Activated B cell treated with CpG ODN at 0.5 μM for 24 hours (primary cell): ENCODE measurements around the gene LRGUK. TPM values are rescaled to one million over a fixed set of nuclear protein-coding genes. Genes with fewer than 3 reads are reported as not detected.

Experiments
- ATAC-seq: fragments of 200-7000 bp; cut with Tn5 transposase; one replicate; pipeline ENCODE4 v1.10.0; 2021; ENCODE audit warnings: low read depth, mild to moderate bottlenecking, moderate library complexity
- CTCF ChIA-PET: fragments of 350-600 bp; sonication (Branson Sonifier 250); formaldehyde crosslinking; loops from one replicate; lab custom pipeline; 2021; ENCODE audit warnings: antibody characterized with exemption; lab: Charles Lee
- POLR2A ChIA-PET: fragments of 350-600 bp; sonication (Branson Sonifier 250); formaldehyde crosslinking; loops from one replicate; lab custom pipeline; 2021; ENCODE audit warnings: antibody characterized with exemption; lab: Charles Lee
- DNase-seq: peaks from one replicate; pipeline ENCODE4 v3.0.0; 2022
- H3K27ac Mint-ChIP-seq: one replicate; pipeline ENCODE4 v1.8.0; 2020; ENCODE audit warnings: mixed read lengths
- H3K27me3 Mint-ChIP-seq: one replicate; pipeline ENCODE4 v1.8.0; 2021; ENCODE audit warnings: mixed read lengths
- H3K36me3 Mint-ChIP-seq: one replicate; pipeline ENCODE4 v1.8.0; 2021; ENCODE audit warnings: low read depth, mixed read lengths
- H3K4me1 Mint-ChIP-seq: one replicate; pipeline ENCODE4 v1.8.0; 2021; ENCODE audit warnings: mixed read lengths
- H3K4me3 Mint-ChIP-seq: one replicate; pipeline ENCODE4 v1.8.0; 2020; ENCODE audit warnings: mild to moderate bottlenecking, mixed read lengths
- H3K9me3 Mint-ChIP-seq: one replicate; pipeline ENCODE4 v1.8.0; 2020; ENCODE audit warnings: mixed read lengths
- intact Hi-C: fragments of 100-400 bp; cut with micrococcal nuclease; formaldehyde crosslinking; loops from one replicate; pipeline ENCODE4 v1.15.1; 2024
- total RNA-seq: library from RNA; stranded (reverse); gene quantifications from 2 replicates; pipeline ENCODE4 v1.2.3, GENCODE V29; 2022
- TF ChIP-seq, protein P1 (sequence below): fragments of 200-600 bp; IDR thresholded peaks from one replicate; pipeline ENCODE4 v1.8.0; 2022; ENCODE audit warnings: antibody characterized with exemption, mild to moderate bottlenecking

Gene LRGUK
- total RNA-seq, 1 donor from 2014 or later, result 1.0 TPM

DNA sequence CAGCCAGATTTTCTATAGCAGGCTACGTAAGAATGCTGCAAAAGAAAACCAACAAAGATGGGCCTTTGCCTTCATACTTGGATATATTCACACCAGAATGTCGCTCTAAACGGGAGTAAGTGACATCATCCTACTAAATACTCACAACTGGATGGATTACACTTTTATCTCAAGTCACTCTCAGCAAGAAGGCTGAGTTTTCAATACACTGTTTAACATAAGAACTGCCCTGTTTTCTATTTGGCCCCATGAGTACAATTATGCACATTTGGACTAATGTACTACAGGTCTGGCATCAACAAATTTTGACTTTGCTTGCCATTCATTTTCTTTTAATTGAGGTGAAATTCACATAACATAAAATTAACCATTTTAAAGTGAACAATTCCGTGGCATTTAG is 181.4 kb downstream of the LRGUK start:
- H3K27ac Mint-ChIP-seq, result no peak overlapping the region
- intact Hi-C loops, result no loop called here
- no peaks in the 10 kb centered on the region for H3K4me1 Mint-ChIP-seq
- H3K36me3 Mint-ChIP-seq, result peaks cover 29% of the 10 kb centered on the region
- TF ChIP-seq, protein P1, sequence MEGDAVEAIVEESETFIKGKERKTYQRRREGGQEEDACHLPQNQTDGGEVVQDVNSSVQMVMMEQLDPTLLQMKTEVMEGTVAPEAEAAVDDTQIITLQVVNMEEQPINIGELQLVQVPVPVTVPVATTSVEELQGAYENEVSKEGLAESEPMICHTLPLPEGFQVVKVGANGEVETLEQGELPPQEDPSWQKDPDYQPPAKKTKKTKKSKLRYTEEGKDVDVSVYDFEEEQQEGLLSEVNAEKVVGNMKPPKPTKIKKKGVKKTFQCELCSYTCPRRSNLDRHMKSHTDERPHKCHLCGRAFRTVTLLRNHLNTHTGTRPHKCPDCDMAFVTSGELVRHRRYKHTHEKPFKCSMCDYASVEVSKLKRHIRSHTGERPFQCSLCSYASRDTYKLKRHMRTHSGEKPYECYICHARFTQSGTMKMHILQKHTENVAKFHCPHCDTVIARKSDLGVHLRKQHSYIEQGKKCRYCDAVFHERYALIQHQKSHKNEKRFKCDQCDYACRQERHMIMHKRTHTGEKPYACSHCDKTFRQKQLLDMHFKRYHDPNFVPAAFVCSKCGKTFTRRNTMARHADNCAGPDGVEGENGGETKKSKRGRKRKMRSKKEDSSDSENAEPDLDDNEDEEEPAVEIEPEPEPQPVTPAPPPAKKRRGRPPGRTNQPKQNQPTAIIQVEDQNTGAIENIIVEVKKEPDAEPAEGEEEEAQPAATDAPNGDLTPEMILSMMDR, result no peak
- no peaks in the 10 kb centered on the region for H3K9me3 Mint-ChIP-seq
- POLR2A ChIA-PET, result no interaction called here
- ATAC-seq, result no peak
- H3K27me3 Mint-ChIP-seq, result no peaks in the 10 kb centered on the region
- H3K4me3 Mint-ChIP-seq, result no peak overlapping the region
- DNase-seq, result no peak
- CTCF ChIA-PET, result no interaction called here

DNA sequence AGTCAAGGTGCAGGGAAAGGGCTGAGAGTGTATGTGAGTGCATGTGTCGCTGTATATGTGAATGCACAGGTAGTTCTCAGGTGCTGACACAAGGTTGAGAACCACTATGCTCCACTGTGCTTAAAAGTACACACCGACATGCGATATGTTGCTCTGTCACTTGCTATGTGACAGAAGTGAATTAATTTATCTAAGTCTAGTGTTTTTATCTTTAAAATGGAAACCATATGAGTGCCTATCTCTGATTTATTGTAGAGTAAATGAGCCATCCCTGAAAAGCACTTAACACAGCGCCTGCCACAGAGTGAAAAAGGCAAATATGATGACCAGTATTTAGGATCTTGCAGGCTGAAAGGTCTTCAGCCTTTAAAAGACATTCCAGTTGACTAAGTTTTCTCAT is 184.7 kb downstream of the LRGUK start:
- Mint-ChIP-seq H3K4me3 (no peak overlapping the region), H3K36me3 (peaks cover 9% of the 10 kb centered on the region), H3K27me3 (no peaks in the 10 kb centered on the region), H3K27ac (no peak overlapping the region), H3K4me1 (peaks cover 6% of the 10 kb centered on the region), H3K9me3 (no peaks in the 10 kb centered on the region)
- CTCF ChIA-PET, result interaction anchor here (0.5 kb wide), 1 partner anchor 11 kb away, joined by 3 read pairs; no protein-coding TSS in a partner anchor
- ATAC-seq (no peak), DNase-seq (no peak)
- TF ChIP-seq, protein P1, result no peak
- POLR2A ChIA-PET, result no interaction called here
- intact Hi-C loops, result no loop called here

DNA sequence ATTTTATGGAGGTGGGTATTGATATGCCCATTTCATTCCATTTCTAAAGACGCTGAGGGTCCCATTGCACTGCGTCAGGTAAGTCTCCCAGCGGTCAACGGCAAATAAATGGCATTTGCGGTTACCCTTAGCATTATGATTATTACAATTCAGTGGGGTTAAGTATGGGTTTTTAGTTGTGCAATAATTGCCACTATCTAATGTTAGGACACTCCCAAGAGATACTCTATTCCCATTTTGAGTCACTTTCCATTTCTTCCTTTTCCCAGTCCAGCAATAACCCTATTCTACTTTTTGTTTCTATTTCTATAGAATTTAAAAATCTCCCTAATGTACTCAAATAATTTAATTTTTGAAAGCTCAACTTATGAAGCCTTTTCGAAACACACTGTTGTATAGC is 185.6 kb downstream of the LRGUK start:
- intact Hi-C loops, result no loop called here
- no peak for ATAC-seq

DNA sequence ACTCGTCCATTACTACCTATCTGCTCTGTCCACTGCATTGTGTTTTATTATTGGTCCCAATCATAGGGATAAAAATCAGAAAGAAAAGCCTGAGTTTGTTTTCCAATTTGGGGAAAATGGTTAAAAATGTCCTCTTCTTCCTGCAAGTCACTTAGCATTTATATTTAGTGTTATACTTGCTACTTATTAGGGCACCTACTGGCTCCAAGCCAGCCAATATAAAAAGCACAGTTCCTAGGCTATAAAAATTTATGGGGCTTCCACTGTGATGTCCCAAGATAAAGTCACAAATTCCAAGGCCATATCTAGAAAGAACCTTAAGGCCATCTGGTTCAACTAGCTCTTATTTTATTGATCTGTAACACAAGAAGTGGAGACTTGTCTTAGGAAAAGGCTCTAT is 186.4 kb downstream of the LRGUK start:
- intact Hi-C loops, result no loop called here
- no peaks in the 10 kb centered on the region for H3K9me3 Mint-ChIP-seq
- peaks cover 14% of the 10 kb centered on the region for H3K4me1 Mint-ChIP-seq
- H3K27ac Mint-ChIP-seq, result no peak overlapping the region
- peaks cover 5% of the 10 kb centered on the region for H3K36me3 Mint-ChIP-seq
- TF ChIP-seq, protein P1, result no peak
- ChIA-PET POLR2A (no interaction called here), CTCF (no interaction called here)
- H3K4me3 Mint-ChIP-seq, result no peak overlapping the region
- DNase-seq (no peak), ATAC-seq (no peak)
- H3K27me3 Mint-ChIP-seq, result no peaks in the 10 kb centered on the region

More for the DNA sequence above, 185.6 kb downstream of the LRGUK start:
- ChIA-PET CTCF (no interaction called here), POLR2A (no interaction called here)
- TF ChIP-seq, protein P1, result no peak
- Mint-ChIP-seq H3K4me1 (peaks cover 13% of the 10 kb centered on the region), H3K27me3 (no peaks in the 10 kb centered on the region), H3K36me3 (peaks cover 10% of the 10 kb centered on the region), H3K27ac (no peak overlapping the region), H3K9me3 (no peaks in the 10 kb centered on the region), H3K4me3 (no peak overlapping the region)
- no peak for DNase-seq

Other genes starting within 250 kb of the LRGUK start
- gene SLC35B4, start 189.6 kb downstream of the LRGUK start, total RNA-seq, result 17.1 and 22.0 TPM in 2 replicates